SK-N-SH treated with all-trans-retinoic acid at 6 μM for 48 hours (cell line): Measurements from ENCODE around the gene IKBKE.

Experiments used
- ARNTL ChIP-seq: fragments of 450-650 bp; formaldehyde crosslinking; IDR thresholded peaks from 2 replicates; pipeline ENCODE4 v1.5.0; 2020; ENCODE audit warnings: low read depth, mild to moderate bottlenecking, moderate library complexity, borderline replicate concordance
- ISL1 ChIP-seq: fragments of 250-450 bp; sonication (Bioruptor Pico); IDR thresholded peaks from 2 replicates; pipeline ENCODE4 v2.1.2; 2022; ENCODE audit warnings: mild to moderate bottlenecking, moderate library complexity
- OSR1 ChIP-seq: fragments of 250-450 bp; sonication (Bioruptor Pico); IDR thresholded peaks from 2 replicates; pipeline ENCODE4 v1.8.0; 2022; ENCODE audit warnings: moderate library complexity, mild to moderate bottlenecking, inconsistent platforms
- PATZ1 ChIP-seq: fragments of 250-450 bp; sonication (Bioruptor Pico); IDR thresholded peaks from 2 replicates; pipeline ENCODE4 v1.8.0; 2020; ENCODE audit warnings: mild to moderate bottlenecking, moderate library complexity, borderline replicate concordance
- RARB ChIP-seq: fragments of 250-450 bp; sonication (Bioruptor Pico); IDR thresholded peaks from 2 replicates; pipeline ENCODE4 v1.8.0; 2021; ENCODE audit warnings: mild to moderate bottlenecking, moderate library complexity
- TOX ChIP-seq: fragments of 250-450 bp; sonication (Bioruptor Pico); IDR thresholded peaks from 2 replicates; pipeline ENCODE4 v1.8.0; 2021; ENCODE audit warnings: mild to moderate bottlenecking, moderate library complexity, borderline replicate concordance
- ZNF8 ChIP-seq: fragments of 450-650 bp; formaldehyde crosslinking; IDR thresholded peaks from 2 replicates; pipeline ENCODE4 v1.5.0; 2020; ENCODE audit warnings: mild to moderate bottlenecking, moderate library complexity
- TF ChIP-seq, protein P1 (sequence below): fragments of 250-450 bp; sonication (Bioruptor Pico); IDR thresholded peaks from 2 replicates; pipeline ENCODE4 v1.8.0; 2021; ENCODE audit warnings: low read depth, mild to moderate bottlenecking, moderate library complexity, borderline replicate concordance

DNA sequence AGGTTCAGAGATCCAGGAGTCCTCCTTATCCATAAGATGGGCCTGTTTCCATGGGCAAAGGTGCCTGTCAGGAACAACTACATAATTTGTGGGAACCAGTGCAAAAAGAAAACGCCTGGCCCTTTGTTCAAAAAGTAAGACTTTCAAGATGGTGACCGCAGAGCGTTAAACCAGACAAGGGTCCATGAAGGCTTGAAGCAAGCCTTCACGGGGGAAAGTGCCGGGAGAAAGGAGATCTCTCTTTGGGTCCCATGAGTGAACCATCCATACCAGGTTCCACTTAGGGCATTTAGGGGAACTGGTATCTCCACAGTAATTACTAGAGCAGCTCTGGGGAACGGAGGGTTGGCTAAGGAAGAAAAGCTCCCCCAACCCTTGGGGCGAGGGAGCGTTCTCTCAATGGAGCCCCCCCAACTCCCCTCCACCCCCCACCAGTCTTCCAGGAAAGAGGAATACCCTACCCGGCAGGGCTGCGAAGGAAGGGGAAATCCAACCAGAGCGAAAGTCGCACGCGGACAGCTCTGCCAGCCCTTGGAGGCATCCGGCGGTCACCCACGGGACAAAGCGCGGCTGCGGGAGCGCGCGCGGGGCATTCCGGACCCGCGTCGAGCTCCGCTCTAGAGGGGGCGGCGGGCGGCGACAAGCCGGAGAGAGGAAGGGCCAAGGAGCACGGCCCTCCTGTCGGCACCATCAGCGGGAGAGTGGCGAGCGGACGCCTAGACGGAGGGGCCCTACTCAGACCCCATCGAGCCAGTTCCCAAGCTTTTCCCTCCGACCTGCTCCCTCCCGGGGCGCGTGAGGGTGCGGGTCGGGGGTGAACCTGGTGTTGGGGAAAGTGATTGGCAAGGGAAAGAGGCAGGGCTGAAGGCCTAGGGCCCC is 36.4 kb downstream of the IKBKE start:
- no peak for TF ChIP-seq ARNTL
- TF ChIP-seq ISL1: no peak
- no peak for TF ChIP-seq ZNF8 (CRISPR knock-in tag)
- no peak for TF ChIP-seq OSR1 (CRISPR knock-in tag)
- no peak for TF ChIP-seq RARB
- TF ChIP-seq, protein P1, sequence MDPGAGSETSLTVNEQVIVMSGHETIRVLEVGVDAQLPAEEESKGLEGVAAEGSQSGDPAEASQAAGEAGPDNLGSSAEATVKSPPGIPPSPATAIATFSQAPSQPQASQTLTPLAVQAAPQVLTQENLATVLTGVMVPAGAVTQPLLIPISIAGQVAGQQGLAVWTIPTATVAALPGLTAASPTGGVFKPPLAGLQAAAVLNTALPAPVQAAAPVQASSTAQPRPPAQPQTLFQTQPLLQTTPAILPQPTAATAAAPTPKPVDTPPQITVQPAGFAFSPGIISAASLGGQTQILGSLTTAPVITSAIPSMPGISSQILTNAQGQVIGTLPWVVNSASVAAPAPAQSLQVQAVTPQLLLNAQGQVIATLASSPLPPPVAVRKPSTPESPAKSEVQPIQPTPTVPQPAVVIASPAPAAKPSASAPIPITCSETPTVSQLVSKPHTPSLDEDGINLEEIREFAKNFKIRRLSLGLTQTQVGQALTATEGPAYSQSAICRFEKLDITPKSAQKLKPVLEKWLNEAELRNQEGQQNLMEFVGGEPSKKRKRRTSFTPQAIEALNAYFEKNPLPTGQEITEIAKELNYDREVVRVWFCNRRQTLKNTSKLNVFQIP (CRISPR knock-in tag): no peak
- TF ChIP-seq TOX: no peak
- no peak for TF ChIP-seq PATZ1 (CRISPR knock-in tag)
